ENCODE measurements around the gene PLA2G12B.

DNA sequence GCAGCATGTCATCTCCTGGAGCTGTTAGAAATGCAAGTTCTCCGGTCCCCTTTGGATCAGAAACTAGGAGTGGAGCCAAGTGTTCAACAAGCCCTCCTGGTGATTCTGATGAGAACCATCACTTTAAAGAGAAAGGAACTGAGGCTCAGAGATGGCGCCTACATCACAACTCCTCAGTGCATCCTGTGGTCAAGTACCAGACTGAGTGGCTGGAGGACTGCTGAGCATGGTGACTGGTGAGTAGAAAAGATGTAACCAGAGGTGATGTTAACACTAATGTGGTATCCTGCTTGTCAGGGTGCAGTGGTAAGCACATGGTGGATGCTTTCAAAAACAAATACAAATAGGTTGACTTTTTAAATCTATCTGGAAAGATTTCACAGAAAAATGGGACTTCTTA is 64.5 kb downstream of the PLA2G12B start:
- TF ChIP-seq, protein P1, sequence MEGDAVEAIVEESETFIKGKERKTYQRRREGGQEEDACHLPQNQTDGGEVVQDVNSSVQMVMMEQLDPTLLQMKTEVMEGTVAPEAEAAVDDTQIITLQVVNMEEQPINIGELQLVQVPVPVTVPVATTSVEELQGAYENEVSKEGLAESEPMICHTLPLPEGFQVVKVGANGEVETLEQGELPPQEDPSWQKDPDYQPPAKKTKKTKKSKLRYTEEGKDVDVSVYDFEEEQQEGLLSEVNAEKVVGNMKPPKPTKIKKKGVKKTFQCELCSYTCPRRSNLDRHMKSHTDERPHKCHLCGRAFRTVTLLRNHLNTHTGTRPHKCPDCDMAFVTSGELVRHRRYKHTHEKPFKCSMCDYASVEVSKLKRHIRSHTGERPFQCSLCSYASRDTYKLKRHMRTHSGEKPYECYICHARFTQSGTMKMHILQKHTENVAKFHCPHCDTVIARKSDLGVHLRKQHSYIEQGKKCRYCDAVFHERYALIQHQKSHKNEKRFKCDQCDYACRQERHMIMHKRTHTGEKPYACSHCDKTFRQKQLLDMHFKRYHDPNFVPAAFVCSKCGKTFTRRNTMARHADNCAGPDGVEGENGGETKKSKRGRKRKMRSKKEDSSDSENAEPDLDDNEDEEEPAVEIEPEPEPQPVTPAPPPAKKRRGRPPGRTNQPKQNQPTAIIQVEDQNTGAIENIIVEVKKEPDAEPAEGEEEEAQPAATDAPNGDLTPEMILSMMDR (IDR thresholded peaks at IDR 0.05), result no peak
- no peak for TF ChIP-seq POLR2A (IDR thresholded peaks at IDR 0.05; ENCODE audit: low read depth)

All from esophagus muscularis mucosa (tissue), 3 donors.